Fibroblast of skin of left biceps (primary cell): ENCODE results near the gene TEX14.

ENCODE experiments used
- DNase-seq, 2 experiments: peaks; one replicate each; pipeline ENCODE4 v3.0.0-alpha.2; 2013; ENCODE audit warnings: low read depth in 2 of 2

The TEX14 gene, protein sequence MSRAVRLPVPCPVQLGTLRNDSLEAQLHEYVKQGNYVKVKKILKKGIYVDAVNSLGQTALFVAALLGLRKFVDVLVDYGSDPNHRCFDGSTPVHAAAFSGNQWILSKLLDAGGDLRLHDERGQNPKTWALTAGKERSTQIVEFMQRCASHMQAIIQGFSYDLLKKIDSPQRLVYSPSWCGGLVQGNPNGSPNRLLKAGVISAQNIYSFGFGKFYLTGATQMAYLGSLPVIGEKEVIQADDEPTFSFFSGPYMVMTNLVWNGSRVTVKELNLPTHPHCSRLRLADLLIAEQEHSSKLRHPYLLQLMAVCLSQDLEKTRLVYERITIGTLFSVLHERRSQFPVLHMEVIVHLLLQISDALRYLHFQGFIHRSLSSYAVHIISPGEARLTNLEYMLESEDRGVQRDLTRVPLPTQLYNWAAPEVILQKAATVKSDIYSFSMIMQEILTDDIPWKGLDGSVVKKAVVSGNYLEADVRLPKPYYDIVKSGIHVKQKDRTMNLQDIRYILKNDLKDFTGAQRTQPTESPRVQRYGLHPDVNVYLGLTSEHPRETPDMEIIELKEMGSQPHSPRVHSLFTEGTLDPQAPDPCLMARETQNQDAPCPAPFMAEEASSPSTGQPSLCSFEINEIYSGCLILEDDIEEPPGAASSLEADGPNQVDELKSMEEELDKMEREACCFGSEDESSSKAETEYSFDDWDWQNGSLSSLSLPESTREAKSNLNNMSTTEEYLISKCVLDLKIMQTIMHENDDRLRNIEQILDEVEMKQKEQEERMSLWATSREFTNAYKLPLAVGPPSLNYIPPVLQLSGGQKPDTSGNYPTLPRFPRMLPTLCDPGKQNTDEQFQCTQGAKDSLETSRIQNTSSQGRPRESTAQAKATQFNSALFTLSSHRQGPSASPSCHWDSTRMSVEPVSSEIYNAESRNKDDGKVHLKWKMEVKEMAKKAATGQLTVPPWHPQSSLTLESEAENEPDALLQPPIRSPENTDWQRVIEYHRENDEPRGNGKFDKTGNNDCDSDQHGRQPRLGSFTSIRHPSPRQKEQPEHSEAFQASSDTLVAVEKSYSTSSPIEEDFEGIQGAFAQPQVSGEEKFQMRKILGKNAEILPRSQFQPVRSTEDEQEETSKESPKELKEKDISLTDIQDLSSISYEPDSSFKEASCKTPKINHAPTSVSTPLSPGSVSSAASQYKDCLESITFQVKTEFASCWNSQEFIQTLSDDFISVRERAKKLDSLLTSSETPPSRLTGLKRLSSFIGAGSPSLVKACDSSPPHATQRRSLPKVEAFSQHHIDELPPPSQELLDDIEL (N-terminal part only)

DNA sequence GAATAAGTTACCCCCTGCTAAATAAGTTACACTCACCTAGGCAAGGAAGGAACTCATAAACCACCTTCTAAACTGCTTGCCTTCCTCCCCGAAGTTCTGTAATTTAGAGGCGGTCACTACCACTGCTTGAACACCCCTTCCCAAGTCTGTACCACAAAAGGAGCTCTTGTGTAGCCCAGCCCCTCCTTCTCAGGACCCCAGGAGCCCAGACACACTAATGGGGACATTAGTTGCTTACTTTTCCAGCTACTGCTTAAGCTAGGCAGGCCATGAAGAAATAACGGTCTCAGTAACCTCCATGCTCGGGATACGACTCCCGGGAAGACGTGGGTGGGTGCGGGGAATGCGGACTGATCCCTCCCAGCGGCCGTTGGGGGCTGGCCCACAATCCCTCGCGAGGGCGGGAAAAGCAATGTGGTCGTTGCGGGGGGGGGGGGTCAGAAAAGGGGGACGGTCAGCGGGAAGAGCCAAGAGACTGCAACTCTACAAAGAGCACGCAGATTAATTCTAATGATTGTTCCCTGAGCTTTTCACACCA is at the start of gene TEX14:
TEX14 (minus strand) TSS at position 345 of the 538 bp plus-strand sequence. CDS start 40,044 bp downstream, outside the sequence.
- no peak for DNase-seq

DNA sequence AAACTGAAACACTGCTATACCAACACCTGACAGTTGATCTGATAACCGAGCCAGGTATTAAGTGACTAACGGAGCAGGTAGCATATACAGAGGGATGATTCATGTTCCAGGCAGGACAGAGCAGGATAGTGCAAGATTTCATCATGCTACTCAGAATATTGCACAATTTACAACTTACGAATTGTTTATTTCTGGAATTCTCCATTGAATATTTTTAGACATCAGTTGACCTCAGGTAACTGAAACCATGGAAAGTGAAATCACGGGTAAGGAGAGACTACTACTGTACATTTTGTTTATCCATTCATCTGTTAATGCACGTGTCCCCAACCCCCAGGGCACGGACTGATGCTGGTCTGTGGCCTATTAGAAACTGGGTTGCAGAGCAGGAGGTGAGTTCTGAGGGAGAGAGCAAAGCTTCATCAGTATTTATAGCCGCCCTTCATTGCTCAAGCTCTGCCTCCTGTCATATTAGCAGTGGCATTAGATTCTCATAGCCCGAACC is 49.3 kb upstream of the TEX14 start:
- DNase-seq = peak in 1 of 2 experiments; percentile 3

DNA sequence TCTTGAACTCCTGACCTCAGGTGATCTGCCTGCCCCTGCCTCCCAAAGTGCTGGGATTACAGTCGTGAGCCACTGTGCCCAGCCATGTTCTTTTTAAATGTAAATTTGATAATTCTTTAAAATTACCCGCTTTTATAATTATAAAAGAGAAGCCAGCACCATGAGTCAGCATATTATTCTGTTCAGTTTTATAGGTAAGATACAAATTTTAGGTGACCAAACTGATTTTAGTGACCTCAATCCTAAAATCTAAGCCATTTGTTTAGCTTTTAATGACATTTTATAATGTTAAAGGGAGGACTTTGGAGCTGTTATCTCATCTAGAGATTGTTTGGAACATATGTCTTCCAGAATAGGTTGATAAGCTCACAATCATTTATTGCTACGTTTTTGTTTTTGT is 43.0 kb upstream of the TEX14 start:
- no peak for DNase-seq

DNA sequence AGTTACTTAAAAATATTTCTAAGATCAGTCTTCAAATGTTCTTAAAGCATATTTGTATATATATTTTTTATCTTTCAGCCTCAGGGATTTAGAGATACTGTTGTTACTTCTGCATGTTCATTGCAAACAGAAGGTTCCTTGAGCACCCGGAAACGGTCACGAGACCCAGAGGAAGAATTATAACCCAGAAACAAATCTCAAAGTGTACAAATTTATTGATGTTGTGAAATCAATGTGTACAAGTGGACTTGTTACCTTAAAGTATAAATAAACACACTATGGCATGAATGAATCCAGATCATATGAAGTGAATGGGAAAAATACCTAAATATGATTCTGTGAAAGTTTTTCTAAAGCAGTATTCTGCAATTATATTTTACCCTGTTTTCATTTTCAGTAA is 42.2 kb upstream of the TEX14 start:
- no peak for DNase-seq

DNA sequence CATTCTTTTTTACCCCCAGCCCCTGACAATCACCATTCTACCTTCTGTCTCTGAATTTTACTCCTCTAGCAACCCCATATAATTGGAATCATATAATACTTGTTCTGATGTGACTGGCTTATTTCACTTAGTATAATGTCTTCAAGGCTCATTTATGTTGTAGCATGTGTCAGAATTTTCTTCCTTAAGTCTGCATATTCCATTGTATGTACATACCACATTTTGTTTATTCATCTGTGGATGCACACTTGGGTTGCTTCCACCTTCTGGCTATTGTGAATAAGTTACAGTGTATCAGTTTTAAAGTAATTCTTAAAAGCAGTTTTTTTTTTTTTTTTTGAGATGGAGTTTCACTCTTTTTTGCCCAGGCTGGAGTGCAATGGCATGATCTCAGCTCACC is 39.1 kb upstream of the TEX14 start:
- DNase-seq = no peak

DNA sequence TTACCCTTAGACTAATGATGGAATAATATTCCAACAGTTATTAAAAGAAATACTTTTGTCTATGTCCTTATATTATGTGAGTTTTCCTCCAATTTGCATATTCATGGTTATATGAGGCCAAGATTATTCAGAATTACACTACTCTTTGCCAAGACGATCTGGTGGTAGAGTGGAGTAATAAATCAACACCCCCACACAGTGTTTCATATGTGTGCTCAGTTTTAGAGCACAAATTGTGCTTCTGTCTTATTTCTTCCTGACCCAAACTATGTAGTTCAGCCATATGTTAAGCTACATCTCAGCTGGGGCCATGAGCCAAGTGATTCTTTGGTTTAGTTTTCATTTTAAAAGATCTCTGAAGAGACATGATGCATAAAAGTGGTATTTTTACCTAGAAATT is 37.0 kb upstream of the TEX14 start:
- DNase-seq = peak; percentile 1 to 10

DNA sequence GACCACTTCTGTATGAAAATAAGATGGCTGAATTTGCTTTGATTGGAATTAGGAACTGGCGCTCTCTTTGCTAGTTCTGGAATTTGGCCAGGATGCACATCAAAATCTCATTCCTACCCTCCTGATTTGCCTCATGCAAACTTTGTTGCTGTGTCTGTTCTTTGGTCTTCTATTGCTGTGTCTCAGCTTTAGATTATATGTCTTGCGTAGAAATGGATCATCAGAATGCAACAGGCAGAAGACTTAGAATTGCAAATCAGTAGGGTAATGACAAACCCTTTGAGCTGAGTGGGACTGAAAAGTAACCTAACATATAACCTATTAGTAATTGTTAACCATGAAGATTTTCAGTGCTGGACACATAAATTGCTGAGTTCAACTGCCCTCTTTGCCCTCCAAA is 30.9 kb upstream of the TEX14 start:
- DNase-seq = no peak

DNA sequence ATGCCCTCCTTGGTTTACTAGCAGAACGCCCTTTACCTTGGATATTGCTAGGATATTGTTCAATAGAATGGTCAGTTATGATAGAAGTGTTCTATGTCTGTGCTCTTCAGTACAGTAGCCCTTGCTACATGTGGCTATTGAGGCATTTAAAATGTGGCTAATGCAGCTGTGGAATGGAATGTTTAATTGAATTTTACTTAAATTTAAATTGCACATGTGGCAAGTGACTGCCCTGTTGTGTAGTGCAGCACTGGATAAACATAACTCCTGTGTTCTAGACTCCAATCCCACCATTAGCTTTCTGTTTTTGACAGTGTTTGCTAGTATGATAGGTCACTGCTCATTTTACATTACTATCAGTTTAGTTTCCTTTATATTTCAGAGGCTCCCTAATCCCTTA is 30.4 kb upstream of the TEX14 start:
- DNase-seq = no peak

DNA sequence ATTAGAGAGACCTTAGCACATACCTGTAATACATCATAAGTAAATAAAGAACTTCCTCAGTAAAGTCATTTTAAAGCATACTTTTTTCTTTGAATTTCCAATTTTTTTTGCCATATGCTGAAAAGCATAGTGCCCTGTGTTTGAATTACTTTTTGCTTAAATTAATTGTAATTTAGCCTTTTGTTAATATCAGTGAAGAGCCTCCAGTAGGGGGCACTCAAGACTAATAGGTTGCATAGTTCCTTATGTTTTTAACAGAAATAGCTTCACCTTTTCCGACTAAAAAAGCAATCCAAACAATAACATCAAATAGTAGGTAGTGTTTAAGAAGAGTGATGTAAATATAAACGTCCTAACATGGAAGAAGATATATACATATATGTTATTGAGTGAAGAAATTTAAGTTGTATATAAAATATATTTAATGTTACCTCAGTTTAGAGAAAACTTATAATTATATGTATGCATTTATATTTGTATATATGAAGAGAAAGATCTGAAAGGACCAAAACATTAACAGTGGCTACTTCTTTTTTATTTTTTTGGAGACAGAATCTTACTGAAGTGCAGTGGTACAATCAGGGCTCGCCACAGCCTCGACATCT is 19.2 kb upstream of the TEX14 start:
- no peak for DNase-seq

DNA sequence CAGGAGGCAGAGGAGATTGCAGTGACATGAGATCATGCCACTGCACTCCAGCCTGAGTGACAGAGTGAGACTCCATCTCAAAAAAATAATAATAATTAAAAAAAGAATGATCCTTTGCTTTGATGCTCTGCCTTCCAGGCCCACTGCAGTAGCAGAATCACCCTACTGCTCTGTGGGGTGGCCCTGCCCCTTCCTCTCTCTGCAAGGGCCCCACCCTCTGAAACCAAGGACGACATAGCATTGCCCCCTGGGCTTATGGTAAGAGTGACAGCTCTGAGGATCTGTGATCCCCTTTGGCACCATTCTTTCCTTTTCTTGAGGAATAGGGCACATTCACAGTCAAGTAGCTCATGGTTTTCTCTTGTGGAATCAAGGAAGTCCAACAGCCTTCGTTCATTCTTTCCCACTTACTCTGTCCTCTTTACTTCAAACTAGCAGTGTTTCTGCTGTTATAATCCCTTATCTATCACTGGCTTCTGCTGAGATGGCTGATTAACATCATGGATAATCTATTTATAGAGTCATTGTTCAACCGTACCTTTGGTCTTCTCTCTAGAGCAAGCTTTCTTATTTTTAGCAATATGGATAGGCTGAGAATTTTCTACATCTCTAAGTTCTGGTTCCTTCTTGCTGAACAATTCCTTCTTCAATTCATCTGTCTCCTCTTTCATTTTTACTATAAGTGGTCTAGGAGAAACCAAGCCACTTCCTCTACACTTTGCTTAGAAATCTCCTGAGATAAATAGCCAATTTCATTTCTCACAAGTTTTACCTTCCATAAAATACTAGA is 14.7 kb upstream of the TEX14 start:
- DNase-seq = no peak

DNA sequence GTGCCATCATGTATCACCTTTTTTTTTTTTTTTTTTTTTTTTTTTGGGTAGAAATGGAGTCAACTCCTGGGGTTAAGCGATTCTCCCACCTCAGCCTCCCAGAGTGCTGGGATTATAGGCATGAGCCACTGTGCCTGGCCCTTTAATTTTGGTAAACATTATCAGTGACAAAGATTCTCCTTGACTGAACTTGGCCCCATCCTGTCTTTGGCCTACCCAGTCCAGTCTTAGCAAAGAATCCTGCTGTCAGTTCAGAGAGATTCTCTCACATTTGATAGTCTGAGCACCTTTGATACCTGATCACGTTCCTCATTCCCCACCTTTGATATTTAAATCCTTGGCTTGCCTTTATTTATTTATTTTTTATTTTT is 12.1 kb upstream of the TEX14 start:
- no peak for DNase-seq

DNA sequence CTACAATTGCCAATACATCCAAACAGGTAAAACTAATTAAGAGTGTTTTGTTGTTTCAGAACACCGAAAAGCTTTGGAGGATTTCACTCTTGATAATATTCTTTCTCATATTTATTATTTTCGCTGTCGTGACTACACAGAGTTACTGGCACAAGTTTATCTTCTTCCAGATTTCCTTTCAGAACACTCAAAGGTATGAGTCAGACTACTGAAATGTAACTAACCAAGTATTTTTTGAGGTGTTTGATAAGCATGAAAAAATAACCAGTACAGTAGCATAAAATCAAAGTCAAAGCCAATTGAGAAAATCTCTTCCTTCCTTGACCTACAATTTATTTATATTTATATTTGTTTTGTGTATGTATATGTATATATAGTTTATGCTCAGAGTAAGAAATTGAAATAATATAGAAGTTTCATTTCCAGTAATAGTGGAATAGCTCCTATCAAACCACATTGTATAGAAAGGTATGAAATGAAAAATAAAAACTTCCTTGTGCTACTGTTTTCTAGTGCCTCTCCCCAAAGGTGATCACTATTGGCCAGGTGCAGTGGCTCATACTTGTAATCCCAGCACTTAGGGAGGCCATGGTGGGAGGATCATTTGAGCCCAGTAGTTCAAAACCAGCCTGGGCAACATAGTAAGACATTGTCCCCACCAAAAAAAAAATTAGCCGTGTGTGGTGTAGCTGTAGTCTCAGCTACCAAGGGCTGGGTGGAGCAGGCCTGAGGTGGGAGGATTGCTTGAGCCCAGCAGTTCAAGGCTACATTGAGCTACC is 11.5 kb upstream of the TEX14 start:
- DNase-seq = no peak

DNA sequence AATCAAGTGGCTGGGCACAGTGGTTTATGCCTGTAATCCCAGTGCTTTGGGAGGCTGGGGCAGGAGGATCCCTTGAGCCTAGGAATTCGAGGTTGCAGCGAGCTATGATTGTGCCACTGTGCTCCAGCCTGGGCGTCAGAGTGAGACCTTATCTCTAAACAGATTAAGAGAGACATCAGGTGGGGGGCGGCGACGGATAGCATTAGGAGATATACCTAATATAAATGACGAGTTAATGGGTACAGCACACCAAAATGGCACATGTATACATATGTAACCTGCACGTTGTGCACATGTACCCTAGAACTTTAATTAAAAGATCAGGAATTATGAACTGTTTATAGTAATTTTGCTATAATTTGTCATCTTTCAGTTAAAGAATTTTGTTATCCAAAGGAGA is 10.9 kb upstream of the TEX14 start:
- DNase-seq = no peak

DNA sequence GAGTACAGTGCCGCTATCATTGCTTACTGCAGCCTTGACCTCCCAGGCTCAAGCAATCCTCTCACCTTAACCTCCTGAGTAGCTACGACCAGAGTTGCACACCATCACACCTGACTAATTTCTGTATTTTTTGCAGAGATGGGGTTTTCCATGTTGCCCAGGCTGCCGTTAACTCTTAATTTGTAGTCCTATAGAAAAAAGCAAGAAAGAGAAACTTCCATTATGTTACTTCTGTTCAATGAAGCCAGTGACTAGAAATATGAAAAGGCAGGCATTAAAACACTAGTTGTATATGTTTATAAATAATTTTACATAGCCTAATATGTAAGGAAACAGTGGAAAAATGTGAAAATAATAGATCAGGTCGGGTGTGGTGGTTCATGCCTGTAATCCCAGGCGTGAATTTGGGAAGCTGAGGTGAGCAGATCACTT is 10.2 kb upstream of the TEX14 start:
- DNase-seq = no peak

DNA sequence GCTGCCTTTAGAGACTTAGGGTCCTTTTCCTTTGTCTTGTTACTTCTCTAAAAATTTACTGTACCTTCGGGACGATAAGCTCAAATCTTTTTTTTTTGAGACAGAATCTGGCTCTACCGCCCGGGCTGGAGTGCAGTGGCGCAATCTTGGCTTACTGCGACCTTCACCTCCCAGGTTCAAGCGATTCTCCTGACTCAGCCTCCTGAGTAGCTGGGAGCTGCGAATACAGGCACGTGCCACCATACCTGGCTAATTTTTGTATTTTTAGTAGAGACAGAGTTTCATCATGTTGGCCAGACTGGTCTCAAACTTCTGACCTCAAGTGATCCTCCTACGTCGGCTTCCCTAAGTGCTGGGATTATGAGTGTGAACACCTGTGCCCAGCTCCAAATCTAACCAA is 7.9 kb upstream of the TEX14 start:
- no peak for DNase-seq

DNA sequence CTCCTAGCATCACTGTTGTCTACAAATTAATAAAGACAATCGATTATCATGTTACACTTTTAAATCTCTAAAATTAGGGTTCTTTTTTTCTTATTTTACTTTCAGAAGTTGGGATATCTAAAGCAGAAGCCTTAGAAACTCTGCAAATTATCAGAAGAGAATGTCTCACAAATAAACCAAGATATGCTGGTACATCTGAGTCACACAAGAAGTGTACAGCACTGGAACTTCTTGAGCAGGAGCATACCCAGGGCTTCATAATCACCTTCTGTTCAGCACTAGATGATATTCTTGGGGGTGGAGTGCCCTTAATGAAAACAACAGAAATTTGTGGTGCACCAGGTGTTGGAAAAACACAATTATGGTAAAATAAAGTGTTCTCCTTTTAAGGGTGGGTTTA is 3.0 kb upstream of the TEX14 start:
- DNase-seq = no peak

DNA sequence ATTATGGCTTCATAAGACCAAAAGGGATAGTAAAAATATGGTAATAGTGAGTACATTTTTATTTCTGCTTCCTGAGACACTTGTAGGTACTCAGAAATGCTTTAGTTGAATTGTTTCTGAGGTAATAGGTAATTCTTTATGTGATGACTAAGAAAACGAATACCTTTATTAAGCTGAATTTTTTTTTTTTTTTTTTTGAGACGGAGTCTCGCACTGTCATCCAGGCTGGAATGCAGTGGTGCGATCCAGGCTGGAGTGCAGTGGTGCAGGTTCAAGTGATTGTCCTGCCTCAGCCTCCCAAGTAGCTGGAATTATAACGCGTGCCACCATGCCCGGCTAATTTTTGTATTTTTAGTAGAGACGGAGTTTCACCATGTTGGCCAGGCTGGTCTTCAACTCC is 2.5 kb upstream of the TEX14 start:
- DNase-seq = no peak

DNA sequence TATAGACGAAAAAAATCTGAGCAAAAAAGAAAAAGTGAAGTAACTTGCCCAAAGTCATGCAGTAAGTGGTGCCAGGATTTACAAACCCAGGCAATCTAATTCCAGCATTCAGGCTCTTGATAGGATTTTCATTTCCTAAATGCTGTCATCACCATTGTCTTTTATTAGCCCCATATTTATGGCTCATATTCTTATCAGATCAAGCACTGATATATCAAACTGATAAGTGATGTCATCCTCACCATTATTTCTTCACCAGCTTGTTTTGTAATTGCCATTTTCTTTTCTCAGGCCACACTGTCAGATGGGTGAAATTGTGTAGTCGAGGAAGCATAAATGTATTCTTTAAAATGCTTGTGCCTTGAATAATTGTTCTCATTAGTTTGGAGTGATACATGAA is 1.9 kb upstream of the TEX14 start:
- no peak for DNase-seq

DNA sequence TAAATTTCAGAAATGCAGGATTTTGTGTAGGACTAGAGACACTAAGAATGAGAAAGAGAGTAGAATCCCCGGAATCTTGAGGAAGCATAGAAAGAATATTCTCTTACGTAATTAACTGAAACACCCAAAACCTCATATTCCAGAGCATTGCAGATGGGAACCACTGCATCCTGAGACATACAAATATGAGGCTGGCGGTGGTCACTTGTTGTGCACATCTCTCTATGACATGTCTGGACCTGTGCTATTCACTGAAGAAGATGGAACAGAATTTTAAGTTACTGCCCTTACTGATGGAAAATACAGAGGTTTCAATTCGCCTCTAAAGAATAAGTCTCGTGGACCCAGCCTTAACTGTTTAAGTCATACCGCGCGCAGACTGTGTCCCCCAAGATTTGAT is 1.4 kb upstream of the TEX14 start:
- DNase-seq = no peak
